Common myeloid progenitor, CD34-positive (primary cell): ENCODE results near the gene ZNF526.

Source experiments
- CTCF ChIA-PET: fragments of 350-600 bp; sonication (Branson Sonifier 250); formaldehyde crosslinking; loops from one replicate; lab custom pipeline; 2021; ENCODE audit warnings: antibody characterized with exemption; lab: Charles Lee
- POLR2A ChIA-PET: fragments of 350-600 bp; sonication (Branson Sonifier 250); formaldehyde crosslinking; loops from one replicate; lab custom pipeline; 2021; ENCODE audit warnings: antibody characterized with exemption; lab: Charles Lee
- DNase-seq, 3 donors: peaks; one replicate each; pipeline versions ENCODE4 v3.0.0 to v3.0.0-alpha.2; 2013
- H3K27ac ChIP-seq, 2 experiments: 1 replicate in 1 of 2; 2 replicates in 1 of 2; pipeline ENCODE4 v1.7.0; 2013; ENCODE audit warnings: inconsistent platforms in 2 of 2, low read length in 2 of 2, mild to moderate bottlenecking in 2 of 2, low read depth in 1 of 2, moderate library complexity in 1 of 2; ENCODE audit not compliant: severe bottlenecking in 2 of 2, insufficient read depth in 1 of 2, poor library complexity in 1 of 2
- H3K27me3 ChIP-seq, 5 experiments: replicated peaks in 2 of 5; 1 replicate in 3 of 5; 2 replicates in 2 of 5; pipeline versions ENCODE4 v1.6.1 to v1.7.0; 2013; ENCODE audit warnings: low read length in 4 of 5, mild to moderate bottlenecking in 2 of 5, moderate library complexity in 2 of 5, inconsistent platforms in 1 of 5; ENCODE audit not compliant: insufficient read depth in 5 of 5, control insufficient read depth in 4 of 5
- H3K36me3 ChIP-seq, 4 experiments: 1 replicate in 2 of 4; 2 replicates in 2 of 4; pipeline versions ENCODE4 v1.6.1 to v1.7.0; 2013; ENCODE audit warnings: low read length in 3 of 4, control low read depth in 1 of 4, mild to moderate bottlenecking in 1 of 4; ENCODE audit not compliant: control insufficient read depth in 4 of 4, insufficient read depth in 4 of 4
- H3K4me1 ChIP-seq, 4 experiments: 1 replicate in 3 of 4; 2 replicates in 1 of 4; pipeline versions ENCODE4 v1.6.1 to v1.7.1; 2013; ENCODE audit warnings: low read length in 3 of 4, mild to moderate bottlenecking in 3 of 4, control low read depth in 1 of 4, inconsistent platforms in 1 of 4, moderate library complexity in 1 of 4; ENCODE audit not compliant: control insufficient read depth in 4 of 4, insufficient read depth in 4 of 4; ENCODE audit errors: control extremely low read depth in 1 of 4
- H3K4me3 ChIP-seq, 7 experiments: 1 replicate in 4 of 7; 2 replicates in 3 of 7; pipeline versions ENCODE4 v1.5.1 to v1.7.0; 2013; ENCODE audit warnings: mild to moderate bottlenecking in 7 of 7, low read length in 6 of 7, moderate library complexity in 6 of 7, inconsistent platforms in 2 of 7, low read depth in 2 of 7, control low read depth in 1 of 7; ENCODE audit not compliant: insufficient read depth in 4 of 7, control insufficient read depth in 1 of 7; ENCODE audit errors: extremely low read depth in 1 of 7
- H3K9me3 ChIP-seq, 5 experiments: 1 replicate in 4 of 5; 2 replicates in 1 of 5; pipeline versions ENCODE4 v1.6.1 to v1.7.1; 2013; ENCODE audit warnings: low read length in 4 of 5, mild to moderate bottlenecking in 2 of 5, inconsistent platforms in 1 of 5, low read depth in 1 of 5, moderate library complexity in 1 of 5; ENCODE audit not compliant: control insufficient read depth in 4 of 5, insufficient read depth in 2 of 5; ENCODE audit errors: control extremely low read depth in 1 of 5
- WGBS: methylation state at CpG from one replicate; pipeline ENCODE4 v1.1.5; 2013; ENCODE audit not compliant: insufficient coverage; 5-methylcytosine and 5-hydroxymethylcytosine counted together

ZNF526 gene

GRCh38 chr19:42249149-42249750, 29.1 kb downstream of the ZNF526 start:
- Histone ChIP-seq H3K27me3 (no peaks in the 10 kb centered on the region), H3K9me3 (no peaks in the 10 kb centered on the region), H3K27ac (peak overlapping the region in 1 of 2 experiments; percentile 43), H3K36me3 (peaks cover 0 to 34% (median 11%) of the 10 kb centered on the region in 4 experiments), H3K4me1 (peaks cover 0 to 51% (median 44%) of the 10 kb centered on the region in 4 experiments), H3K4me3 (no peak overlapping the region)
- CTCF ChIA-PET = interaction anchor here (0.8 to 12.3 kb wide), 5 partner anchors 21 to 137 kb away, joined by 3 to 159 read pairs (median 4); no protein-coding TSS in a partner anchor
- WGBS = 87% methylated on average over 24 of the region's 36 CpGs
- no peak for DNase-seq
- POLR2A ChIA-PET = interaction anchor here (1.5 kb wide), 1 partner anchor 30 kb away, joined by 3 read pairs; no protein-coding TSS in a partner anchor

- CTCF ChIA-PET = interaction anchor here (1.1 to 12.3 kb wide), 4 partner anchors 21 to 137 kb away, joined by 3 to 159 read pairs (median 4); no protein-coding TSS in a partner anchor
- Histone ChIP-seq H3K27me3 (no peaks in the 10 kb centered on the region), H3K36me3 (peaks cover 0 to 34% (median 11%) of the 10 kb centered on the region in 4 experiments), H3K4me1 (peaks cover 0 to 51% (median 42%) of the 10 kb centered on the region in 4 experiments), H3K9me3 (no peaks in the 10 kb centered on the region), H3K27ac (peak overlapping the region in 1 of 2 experiments; percentile 43), H3K4me3 (no peak overlapping the region)
- 89% methylated on average over 6 of the region's 6 CpGs for WGBS
- no peak for DNase-seq
- POLR2A ChIA-PET = interaction anchor here (1.5 kb wide), 1 partner anchor 30 kb away, joined by 3 read pairs; no protein-coding TSS in a partner anchor
These were observed 29.7 kb downstream of the ZNF526 start for GRCh38 chr19:42249769-42250168.

- Histone ChIP-seq H3K4me3 (peak overlapping the region in 3 of 7 experiments; percentile 46 to 84 (median 71)), H3K4me1 (peaks cover 0 to 47% (median 38%) of the 10 kb centered on the region in 4 experiments), H3K27ac (peak overlapping the region in 1 of 2 experiments; percentile 43), H3K9me3 (no peaks in the 10 kb centered on the region), H3K36me3 (peaks cover 0 to 34% (median 11%) of the 10 kb centered on the region in 4 experiments), H3K27me3 (no peaks in the 10 kb centered on the region)
- POLR2A ChIA-PET = interaction anchor here (1.5 to 2.8 kb wide), 3 partner anchors 20 to 30 kb away, joined by 3 to 12 read pairs (median 10); partner anchors contain the start of gene CIC
- no peak for DNase-seq
- 74% methylated on average over 13 of the region's 15 CpGs for WGBS
- CTCF ChIA-PET = interaction anchor here (1.1 to 12.3 kb wide), 7 partner anchors 11 to 138 kb away, joined by 3 to 159 read pairs (median 4); no protein-coding TSS in a partner anchor
These were observed 30.1 kb downstream of the ZNF526 start for GRCh38 chr19:42250183-42250665.

- ChIA-PET POLR2A (interaction anchor here (2.0 to 2.8 kb wide), 2 partner anchors 19 to 29 kb away, joined by 10 to 12 read pairs; partner anchors contain the start of gene CIC), CTCF (interaction anchor here (0.7 to 12.3 kb wide), 10 partner anchors 8 to 40 kb away, joined by 3 to 159 read pairs (median 4); partner anchors contain the start of genes CIC, GSK3A and ZNF526)
- no peaks in the 10 kb centered on the region for H3K27me3 ChIP-seq
- peaks cover 0 to 51% (median 43%) of the 10 kb centered on the region in 4 experiments for H3K4me1 ChIP-seq
- H3K4me3 ChIP-seq = peak overlapping the region in 5 of 7 experiments; percentile 33 to 84 (median 57)
- H3K9me3 ChIP-seq = no peaks in the 10 kb centered on the region
- WGBS = 4% methylated on average over 9 of the region's 19 CpGs
- peaks cover 0 to 34% (median 11%) of the 10 kb centered on the region in 4 experiments for H3K36me3 ChIP-seq
- peak in 2 of 3 donors; percentile 60 for DNase-seq
- H3K27ac ChIP-seq = peak overlapping the region in 1 of 2 experiments; percentile 54
These were observed 30.8 kb downstream of the ZNF526 start for GRCh38 chr19:42250666-42251531.

GRCh38 chr19:42251572-42252358, 31.7 kb downstream of the ZNF526 start:
- peaks cover 0 to 27% (median 11%) of the 10 kb centered on the region in 4 experiments for H3K36me3 ChIP-seq
- peak overlapping the region in 5 of 7 experiments; percentile 36 to 86 (median 73) for H3K4me3 ChIP-seq
- no peaks in the 10 kb centered on the region for H3K9me3 ChIP-seq
- CTCF ChIA-PET = interaction anchor here (0.7 to 12.3 kb wide), 8 partner anchors 9 to 43 kb away, joined by 3 to 159 read pairs (median 3); partner anchors contain the start of genes CIC, GSK3A and ZNF526
- H3K27me3 ChIP-seq = no peaks in the 10 kb centered on the region
- H3K4me1 ChIP-seq = peaks cover 0 to 52% (median 47%) of the 10 kb centered on the region in 4 experiments
- WGBS = 88% methylated on average over 2 of the region's 4 CpGs
- POLR2A ChIA-PET = interaction anchor here (2.0 to 2.8 kb wide), 2 partner anchors 18 to 28 kb away, joined by 10 to 12 read pairs; partner anchors contain the start of gene CIC
- no peak for DNase-seq
- H3K27ac ChIP-seq = peak overlapping the region in 1 of 2 experiments; percentile 44
